SH-SY5Y (cell line): ENCODE results near the gene FBXO22.

Source experiments
- GATA2 ChIP-seq: IDR thresholded peaks from 2 replicates; pipeline ENCODE4 v1.6.1; 2011; ENCODE audit warnings: mild to moderate bottlenecking, low read depth, low read length
- GATA3 ChIP-seq: IDR thresholded peaks from 2 replicates; pipeline ENCODE4 v1.6.1; 2011; ENCODE audit warnings: low read depth, mild to moderate bottlenecking, low read length, moderate library complexity

- TF ChIP-seq GATA2, result no peak
- TF ChIP-seq GATA3, result no peak
Observed at GRCh38 chr15:75872403-75872990, 31.2 kb upstream of the FBXO22 start.
